Measurements from ENCODE around the gene OR2V2.
"Not testable (repeated sequence)": the region's sequence is repeated elsewhere in the genome, so short reads cannot be mapped to it uniquely, and the experiment has no call there.

The OR2V2 gene

GRCh38 chr5:181134259-181134658, 13.1 kb upstream of the OR2V2 start:
- no peak overlapping the region for H3K4me3 ChIP-seq (ENCODE audit: low read length)
- DNase-seq (ENCODE audit: low read depth, low spot score): no peak

GRCh38 chr5:181136361-181136955, 10.9 kb upstream of the OR2V2 start:
- no peak for DNase-seq (ENCODE audit: low read depth, low spot score)
- H3K4me3 ChIP-seq (ENCODE audit: low read length): no peak overlapping the region

GRCh38 chr5:181138258-181138657, 9.1 kb upstream of the OR2V2 start:
- DNase-seq (ENCODE audit: low read depth, low spot score): no peak
- H3K4me3 ChIP-seq (ENCODE audit: low read length): no peak overlapping the region

- DNase-seq (ENCODE audit: low read depth, low spot score): no peak
- H3K4me3 ChIP-seq (ENCODE audit: low read length): no peak overlapping the region
Measured at GRCh38 chr5:181140766-181141165, 6.6 kb upstream of the OR2V2 start.

GRCh38 chr5:181142054-181142453, 5.3 kb upstream of the OR2V2 start:
- no peak for DNase-seq (ENCODE audit: low read depth, low spot score)
- no peak overlapping the region for H3K4me3 ChIP-seq (ENCODE audit: low read length)

- no peak overlapping the region for H3K4me3 ChIP-seq (ENCODE audit: low read length)
- DNase-seq (ENCODE audit: low read depth, low spot score): no peak
Measured at GRCh38 chr5:181145133-181145532, 2.3 kb upstream of the OR2V2 start.

GRCh38 chr5:181149355-181149754, 2.0 kb downstream of the OR2V2 start:
- no peak for DNase-seq (ENCODE audit: low read depth, low spot score)
- no peak overlapping the region for H3K4me3 ChIP-seq (ENCODE audit: low read length)

- no peak for DNase-seq (ENCODE audit: low read depth, low spot score)
- H3K4me3 ChIP-seq (ENCODE audit: low read length): no peak overlapping the region
Measured at GRCh38 chr5:181149806-181150733, 2.7 kb downstream of the OR2V2 start.

- H3K4me3 ChIP-seq (ENCODE audit: low read length): no peak overlapping the region
Measured at GRCh38 chr5:181151146-181151545, 3.8 kb downstream of the OR2V2 start.

GRCh38 chr5:181152406-181152805, 5.0 kb downstream of the OR2V2 start:
- H3K4me3 ChIP-seq (ENCODE audit: low read length): no peak overlapping the region
- DNase-seq (ENCODE audit: low read depth, low spot score): no peak

More at GRCh38 chr5:181151146-181151545, 3.8 kb downstream of the OR2V2 start:
- DNase-seq (ENCODE audit: low read depth, low spot score): no peak

GRCh38 chr5:181153814-181154213, 6.4 kb downstream of the OR2V2 start:
- DNase-seq (ENCODE audit: low read depth, low spot score): no peak
- H3K4me3 ChIP-seq (ENCODE audit: low read length): no peak overlapping the region

GRCh38 chr5:181156758-181157157, 9.4 kb downstream of the OR2V2 start:
- no peak for DNase-seq (ENCODE audit: low read depth, low spot score)
- H3K4me3 ChIP-seq (ENCODE audit: low read length): no peak overlapping the region

- no peak overlapping the region for H3K4me3 ChIP-seq (ENCODE audit: low read length)
- no peak for DNase-seq (ENCODE audit: low read depth, low spot score)
Measured at GRCh38 chr5:181158869-181159268, 11.5 kb downstream of the OR2V2 start.

- no peak overlapping the region for H3K4me3 ChIP-seq (ENCODE audit: low read length)
- peak; percentile 72 for DNase-seq (ENCODE audit: low read depth, low spot score)
Measured at GRCh38 chr5:181159286-181160151, 12.1 kb downstream of the OR2V2 start.

- peak overlapping the region; percentile 37 for H3K4me3 ChIP-seq (ENCODE audit: low read length)
- DNase-seq (ENCODE audit: low read depth, low spot score): peak; percentile 44
Measured at GRCh38 chr5:181160152-181160754, 12.9 kb downstream of the OR2V2 start.

- DNase-seq (ENCODE audit: low read depth, low spot score): not testable (repeated sequence)
- H3K4me3 ChIP-seq (ENCODE audit: low read length): peak overlapping the region; percentile 47
Measured at GRCh38 chr5:181160755-181161533, 13.6 kb downstream of the OR2V2 start.

GRCh38 chr5:181161534-181162175, 14.3 kb downstream of the OR2V2 start:
- DNase-seq (ENCODE audit: low read depth, low spot score): no peak
- H3K4me3 ChIP-seq (ENCODE audit: low read length): peak overlapping the region; percentile 47

- H3K4me3 ChIP-seq (ENCODE audit: low read length): no peak overlapping the region
- no peak for DNase-seq (ENCODE audit: low read depth, low spot score)
Measured at GRCh38 chr5:181163487-181164075, 16.2 kb downstream of the OR2V2 start.

All from Jurkat, Clone E6-1 (cell line).